SH-SY5Y (cell line): ENCODE data around the gene SLC26A6.

Experiments used
- GATA2 ChIP-seq: IDR thresholded peaks from 2 replicates; pipeline ENCODE4 v1.6.1; 2011; ENCODE audit warnings: mild to moderate bottlenecking, low read depth, low read length
- GATA3 ChIP-seq: IDR thresholded peaks from 2 replicates; pipeline ENCODE4 v1.6.1; 2011; ENCODE audit warnings: low read depth, mild to moderate bottlenecking, low read length, moderate library complexity

SLC26A6 gene

GRCh38 chr3:48635222-48636021 is at the start of gene SLC26A6:
SLC26A6 (minus strand) TSS chr3:48635461; CDS start chr3:48635393, 68 bp downstream.
- no peak for TF ChIP-seq GATA3
- TF ChIP-seq GATA2, result no peak

GRCh38 chr3:48684480-48685143 is 49.4 kb upstream of the SLC26A6 start:
- no peak for TF ChIP-seq GATA2
- TF ChIP-seq GATA3, result no peak

- TF ChIP-seq GATA3, result no peak
- no peak for TF ChIP-seq GATA2
These were observed 48.7 kb upstream of the SLC26A6 start for GRCh38 chr3:48684054-48684349.

GRCh38 chr3:48682786-48683185 is 47.5 kb upstream of the SLC26A6 start:
- TF ChIP-seq GATA3 (no peak), GATA2 (no peak)

GRCh38 chr3:48681974-48682610 is 46.8 kb upstream of the SLC26A6 start:
- TF ChIP-seq GATA3 (no peak), GATA2 (no peak)

- TF ChIP-seq GATA3, result no peak
These were observed 46.2 kb upstream of the SLC26A6 start for GRCh38 chr3:48681541-48681880.

GRCh38 chr3:48680811-48681540 is 45.7 kb upstream of the SLC26A6 start:
- no peak for TF ChIP-seq GATA2
- TF ChIP-seq GATA3, result no peak

- TF ChIP-seq GATA3 (no peak), GATA2 (no peak)
These were observed 44.4 kb upstream of the SLC26A6 start for GRCh38 chr3:48679411-48680391.

GRCh38 chr3:48678566-48679380 is 43.5 kb upstream of the SLC26A6 start:
- TF ChIP-seq GATA2, result no peak
- TF ChIP-seq GATA3, result no peak

- no peak for TF ChIP-seq GATA2
- no peak for TF ChIP-seq GATA3
These were observed 42.8 kb upstream of the SLC26A6 start for GRCh38 chr3:48678056-48678455.

- TF ChIP-seq GATA3 (no peak), GATA2 (no peak)
These were observed 39.2 kb upstream of the SLC26A6 start for GRCh38 chr3:48674505-48674904.

GRCh38 chr3:48672522-48672921 is 37.3 kb upstream of the SLC26A6 start:
- no peak for TF ChIP-seq GATA3

GRCh38 chr3:48664929-48665328 is 29.7 kb upstream of the SLC26A6 start:
- TF ChIP-seq GATA2 (no peak), GATA3 (no peak)

GRCh38 chr3:48664313-48664644 is 29.0 kb upstream of the SLC26A6 start:
- no peak for TF ChIP-seq GATA2
- no peak for TF ChIP-seq GATA3
